ENCODE data around the gene WT1.
"Not testable (repeated sequence)": the region's sequence is repeated elsewhere in the genome, so short reads cannot be mapped to it uniquely, and the experiment has no call there.

DNA sequence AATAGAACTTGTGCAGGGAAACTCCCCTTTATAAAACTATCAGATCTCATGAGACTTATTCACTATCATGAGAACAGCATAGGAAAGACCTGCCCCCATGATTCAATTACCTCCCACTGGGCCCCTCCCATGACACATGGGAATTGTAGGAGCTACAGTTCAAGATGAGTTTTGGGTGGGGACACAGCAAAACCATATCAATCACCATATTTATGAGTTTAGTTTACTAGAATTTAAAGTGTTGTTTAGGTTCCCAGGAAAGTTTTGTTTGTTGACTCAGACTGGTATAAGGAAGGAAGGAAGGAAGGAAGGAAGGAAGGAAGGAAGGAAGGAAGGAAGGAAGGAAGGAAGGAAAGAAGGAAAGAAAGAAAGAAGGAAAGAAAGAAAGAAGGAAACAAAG is 65.4 kb downstream of the WT1 start:
- TF ChIP-seq, protein P1, sequence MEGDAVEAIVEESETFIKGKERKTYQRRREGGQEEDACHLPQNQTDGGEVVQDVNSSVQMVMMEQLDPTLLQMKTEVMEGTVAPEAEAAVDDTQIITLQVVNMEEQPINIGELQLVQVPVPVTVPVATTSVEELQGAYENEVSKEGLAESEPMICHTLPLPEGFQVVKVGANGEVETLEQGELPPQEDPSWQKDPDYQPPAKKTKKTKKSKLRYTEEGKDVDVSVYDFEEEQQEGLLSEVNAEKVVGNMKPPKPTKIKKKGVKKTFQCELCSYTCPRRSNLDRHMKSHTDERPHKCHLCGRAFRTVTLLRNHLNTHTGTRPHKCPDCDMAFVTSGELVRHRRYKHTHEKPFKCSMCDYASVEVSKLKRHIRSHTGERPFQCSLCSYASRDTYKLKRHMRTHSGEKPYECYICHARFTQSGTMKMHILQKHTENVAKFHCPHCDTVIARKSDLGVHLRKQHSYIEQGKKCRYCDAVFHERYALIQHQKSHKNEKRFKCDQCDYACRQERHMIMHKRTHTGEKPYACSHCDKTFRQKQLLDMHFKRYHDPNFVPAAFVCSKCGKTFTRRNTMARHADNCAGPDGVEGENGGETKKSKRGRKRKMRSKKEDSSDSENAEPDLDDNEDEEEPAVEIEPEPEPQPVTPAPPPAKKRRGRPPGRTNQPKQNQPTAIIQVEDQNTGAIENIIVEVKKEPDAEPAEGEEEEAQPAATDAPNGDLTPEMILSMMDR (IDR thresholded peaks at IDR 0.05) = not testable (repeated sequence)
- TF ChIP-seq EZH2phosphoT487 (IDR thresholded peaks at IDR 0.05) = not testable (repeated sequence)
